Mesangial cell (primary cell): Measurements from ENCODE around the gene IGFBP3. TPM values are rescaled to one million over a fixed set of nuclear protein-coding genes. Genes with fewer than 3 reads are reported as not detected.

Experiments used
- total RNA-seq: library from RNA; depleted of rRNA; stranded (reverse); fragments of >200 nt; gene quantifications from 2 replicates; pipeline ENCODE4 v1.2.3, GENCODE V29; 2015

IGFBP3 gene
- total RNA-seq: 56.2 and 173 TPM in 2 replicates

GRCh38 chr7:45920502-45921380, at the start of gene IGFBP3:
Gene IGFBP3 (minus strand): TSS chr7:45921272. CDS start chr7:45921140, 132 bp downstream.

GRCh38 chr7:45888185-45888992, 32.7 kb downstream of the IGFBP3 start, which contains the start of gene IGFBP1:
Gene IGFBP1 (plus strand): TSS chr7:45888488. CDS start chr7:45888653, 165 bp downstream.

GRCh38 chr7:45873035-45873354, 48.1 kb downstream of the IGFBP3 start, which contains the start of gene CCDC201:
Gene CCDC201 (minus strand): TSS chr7:45873082. CDS start chr7:45873007, 75 bp downstream.

Other genes starting within 250 kb of the IGFBP3 start
- gene CCDC201, start 48.2 kb downstream of the IGFBP3 start, total RNA-seq: not detected in 2 replicates
- 0.89 and 6.7 TPM in 2 replicates for gene IGFBP1, start 32.8 kb downstream of the IGFBP3 start, total RNA-seq